Vagina (tissue), 2 donors: ENCODE data around the gene FOXRED2.

Source experiments
- CTCF ChIP-seq, 3 experiments: fragments of 450-650 bp in 2 of 3; fragments of 200-600 bp in 1 of 3; sonication (generic) in 1 of 3; IDR thresholded peaks; one replicate each; pipeline ENCODE4 v1.5.1; 2017 to 2019; ENCODE audit warnings: antibody characterized with exemption in 3 of 3, mild to moderate bottlenecking in 2 of 3, moderate library complexity in 2 of 3
- POLR2A ChIP-seq, 2 donors: fragments of 450-650 bp; IDR thresholded peaks; one replicate each; pipeline ENCODE4 v1.6.1; 2017; ENCODE audit warnings: antibody characterized with exemption in 2 of 2, mild to moderate bottlenecking in 2 of 2, moderate library complexity in 2 of 2
- POLR2AphosphoS5 ChIP-seq, 2 donors: sonication (generic); formaldehyde crosslinking; IDR thresholded peaks; one replicate each; pipeline ENCODE4 v1.9.0; 2017; ENCODE audit warnings: antibody characterized with exemption in 2 of 2, mild to moderate bottlenecking in 2 of 2, low read depth in 1 of 2; ENCODE audit not compliant: insufficient read depth in 1 of 2

- TF ChIP-seq CTCF (IDR thresholded peaks at IDR 0.05) (no peak), POLR2AphosphoS5 (IDR thresholded peaks at IDR 0.05; ENCODE audit: insufficient read depth in 1 of 2, low read depth in 1 of 2) (peak; percentile 68 to 83), POLR2A (IDR thresholded peaks at IDR 0.05) (no peak)
These were observed 67.2 kb downstream of the FOXRED2 start for GRCh38 chr22:36439481-36440271.
